WTC11 (cell line): ENCODE data around the gene ETNK2. TPM values are rescaled to one million over a fixed set of nuclear protein-coding genes. Genes with fewer than 3 reads are reported as not detected.
A peak's percentile ranks its signal among the peaks of the same experiment; 100 is the strongest.

Experiments
- ATAC-seq: fragments of 200-7000 bp; cut with Tn5 transposase; 2 replicates; pipeline ENCODE4 v1.10.0; 2021; ENCODE audit warnings: mild to moderate bottlenecking, moderate library complexity
- CTCF ChIA-PET: fragments of 300-600 bp; sonication (Branson Sonifier 250); formaldehyde crosslinking; loops from one replicate; lab custom pipeline; 2021; ENCODE audit warnings: antibody characterized with exemption; lab: Charles Lee
- POLR2A ChIA-PET: fragments of 350-600 bp; sonication (Branson Sonifier 250); formaldehyde crosslinking; loops from one replicate; lab custom pipeline; 2021; ENCODE audit warnings: antibody characterized with exemption; lab: Charles Lee
- DNase-seq: peaks from one replicate; pipeline ENCODE4 v3.0.0; 2021; ENCODE audit warnings: low spot score
- H3K27ac Mint-ChIP-seq: 2 replicates; pipeline ENCODE4 v1.8.0; 2021; ENCODE audit warnings: mixed read lengths
- H3K27me3 Mint-ChIP-seq: 2 replicates; pipeline ENCODE4 v1.8.0; 2021; ENCODE audit warnings: low read depth, mild to moderate bottlenecking, moderate library complexity, mixed read lengths
- H3K36me3 Mint-ChIP-seq: 2 replicates; pipeline ENCODE4 v1.8.0; 2021; ENCODE audit warnings: mixed read lengths
- H3K4me1 Mint-ChIP-seq: 2 replicates; pipeline ENCODE4 v1.8.0; 2022; ENCODE audit warnings: mixed read lengths
- H3K4me3 Mint-ChIP-seq: 2 replicates; pipeline ENCODE4 v1.8.0; 2021; ENCODE audit warnings: mild to moderate bottlenecking, moderate library complexity, mixed read lengths
- H3K9me3 Mint-ChIP-seq: 2 replicates; pipeline ENCODE4 v1.8.0; 2021; ENCODE audit warnings: mixed read lengths
- AR ChIP-seq: fragments of 250-450 bp; sonication (Bioruptor Pico); IDR thresholded peaks from 2 replicates; pipeline ENCODE4 v1.9.0; 2021; ENCODE audit warnings: mild to moderate bottlenecking
- ATF2 ChIP-seq: sonication (generic); formaldehyde crosslinking; IDR thresholded peaks from 2 replicates; pipeline ENCODE4 v1.8.1; 2022; ENCODE audit warnings: low read depth, missing genetic modification reagents, borderline replicate concordance
- ATF3 ChIP-seq: sonication (generic); formaldehyde crosslinking; conservative IDR thresholded peaks from 2 replicates; pipeline ENCODE4 v1.8.1; 2022; ENCODE audit warnings: mild to moderate bottlenecking, missing genetic modification reagents
- CBFB ChIP-seq: sonication (generic); formaldehyde crosslinking; IDR thresholded peaks from 2 replicates; pipeline ENCODE4 v1.8.1; 2022; ENCODE audit warnings: mild to moderate bottlenecking, low read depth, missing genetic modification reagents
- CDX4 ChIP-seq: fragments of 250-450 bp; sonication (Bioruptor Pico); IDR thresholded peaks from 2 replicates; pipeline ENCODE4 v1.9.0; 2021; ENCODE audit warnings: moderate library complexity, mild to moderate bottlenecking, inconsistent platforms, borderline replicate concordance
- CREM ChIP-seq: sonication (generic); formaldehyde crosslinking; IDR thresholded peaks from 2 replicates; pipeline ENCODE4 v1.8.1; 2022; ENCODE audit warnings: mild to moderate bottlenecking, missing genetic modification reagents, moderate library complexity
- E2F5 ChIP-seq: sonication (generic); formaldehyde crosslinking; IDR thresholded peaks from 2 replicates; pipeline ENCODE4 v1.8.1; 2022; ENCODE audit warnings: mild to moderate bottlenecking, moderate library complexity, missing genetic modification reagents
- FOXJ3 ChIP-seq: sonication (generic); formaldehyde crosslinking; IDR thresholded peaks from 2 replicates; pipeline ENCODE4 v1.9.0; 2021; ENCODE audit warnings: missing genetic modification reagents, mild to moderate bottlenecking, borderline replicate concordance
- GRHL2 ChIP-seq: fragments of 250-450 bp; sonication (Bioruptor Pico); IDR thresholded peaks from 2 replicates; pipeline ENCODE4 v1.8.0; 2022; ENCODE audit warnings: mild to moderate bottlenecking, moderate library complexity; ENCODE audit not compliant: insufficient replicate concordance, severe bottlenecking
- GTF2I ChIP-seq: fragments of 250-450 bp; sonication (Bioruptor Pico); conservative IDR thresholded peaks from 2 replicates; pipeline ENCODE4 v1.4.0; 2021; ENCODE audit warnings: mild to moderate bottlenecking
- IRF2 ChIP-seq: sonication (generic); formaldehyde crosslinking; IDR thresholded peaks from 2 replicates; pipeline ENCODE4 v1.8.0; 2022; ENCODE audit warnings: low read depth, missing genetic modification reagents, borderline replicate concordance
- MYBL2 ChIP-seq: sonication (generic); formaldehyde crosslinking; IDR thresholded peaks from 2 replicates; pipeline ENCODE4 v1.8.1; 2023; ENCODE audit warnings: mild to moderate bottlenecking, moderate library complexity, missing genetic modification reagents
- OVOL2 ChIP-seq: fragments of 250-450 bp; sonication (Bioruptor Pico); IDR thresholded peaks from 2 replicates; pipeline ENCODE4 v1.9.0; 2021; ENCODE audit warnings: mild to moderate bottlenecking, borderline replicate concordance
- PREB ChIP-seq: sonication (generic); formaldehyde crosslinking; IDR thresholded peaks from 2 replicates; pipeline ENCODE4 v1.8.1; 2022; ENCODE audit warnings: mild to moderate bottlenecking, missing genetic modification reagents, moderate library complexity, borderline replicate concordance
- RELA ChIP-seq: sonication (generic); formaldehyde crosslinking; IDR thresholded peaks from 2 replicates; pipeline ENCODE4 v1.8.1; 2022; ENCODE audit warnings: missing genetic modification reagents, mild to moderate bottlenecking, borderline replicate concordance
- USF1 ChIP-seq: sonication (generic); formaldehyde crosslinking; IDR thresholded peaks from 2 replicates; pipeline ENCODE4 v1.8.0; 2022; ENCODE audit warnings: mild to moderate bottlenecking, missing genetic modification reagents
- ZNF281 ChIP-seq: sonication (generic); formaldehyde crosslinking; IDR thresholded peaks from 2 replicates; pipeline ENCODE4 v1.8.0; 2023; ENCODE audit warnings: mild to moderate bottlenecking, missing genetic modification reagents
- ZNF317 ChIP-seq: sonication (generic); formaldehyde crosslinking; IDR thresholded peaks from 2 replicates; pipeline ENCODE4 v1.8.1; 2023; ENCODE audit warnings: low read depth, mild to moderate bottlenecking, moderate library complexity, missing genetic modification reagents, borderline replicate concordance
- ZSCAN18 ChIP-seq: fragments of 250-450 bp; sonication (Bioruptor Pico); IDR thresholded peaks from 2 replicates; pipeline ENCODE4 v2.1.2; 2022; ENCODE audit warnings: mild to moderate bottlenecking, moderate library complexity
- total RNA-seq: library from RNA; stranded (reverse); gene quantifications from 3 replicates; pipeline ENCODE4 v1.2.3, GENCODE V29; 2021

The ETNK2 gene
- total RNA-seq, 1 experiment from 2014 or later = 19.7 TPM

GRCh38 chr1:204121840-204122555 lies 29.8 kb downstream of the ETNK2 start:
- peak overlapping the region; percentile 16; the same call in 1 of the 2 replicates for H3K27ac Mint-ChIP-seq
- ATAC-seq = no peak
- ChIA-PET CTCF (interaction anchor here (2.1 kb wide), 1 partner anchor 251 kb away, joined by 4 read pairs; no protein-coding TSS in a partner anchor), POLR2A (no interaction called here)
- H3K4me1 Mint-ChIP-seq = peaks cover 14% of the 10 kb centered on the region
- H3K4me3 Mint-ChIP-seq = no peak overlapping the region
- peaks cover 68% of the 10 kb centered on the region for H3K36me3 Mint-ChIP-seq
- no peak for TF ChIP-seq GRHL2 (CRISPR knock-in tag)
- no peak for TF ChIP-seq ZSCAN18 (CRISPR knock-in tag)
- TF ChIP-seq ZNF317 = no peak
- no peak for TF ChIP-seq AR (CRISPR knock-in tag)
- TF ChIP-seq PREB (CRISPR knock-in tag) = no peak
- TF ChIP-seq ATF2 (CRISPR knock-in tag) = no peak
- TF ChIP-seq CBFB (CRISPR knock-in tag) = no peak
- TF ChIP-seq ZNF281 (CRISPR knock-in tag) = no peak
- TF ChIP-seq E2F5 = no peak
- no peak for TF ChIP-seq MYBL2
- TF ChIP-seq, all 79 proteins: peak for 0
- Mint-ChIP-seq H3K27me3 (no peaks in the 10 kb centered on the region), H3K9me3 (no peaks in the 10 kb centered on the region)
- DNase-seq = no peak

- CTCF ChIA-PET = interaction anchor here (2.3 kb wide), 1 partner anchor 12 kb away, joined by 19 read pairs; no protein-coding TSS in a partner anchor
- H3K4me3 Mint-ChIP-seq = no peak overlapping the region
- DNase-seq (no peak), ATAC-seq (no peak)
- no peaks in the 10 kb centered on the region for H3K9me3 Mint-ChIP-seq
- no peaks in the 10 kb centered on the region for H3K27me3 Mint-ChIP-seq
- H3K4me1 Mint-ChIP-seq = peaks cover 23% of the 10 kb centered on the region
- POLR2A ChIA-PET = interaction anchor here (0.6 kb wide), 1 partner anchor 241 kb away, joined by 4 read pairs; no protein-coding TSS in a partner anchor
- H3K27ac Mint-ChIP-seq = peak overlapping the region; percentile 58; the same call in 1 of the 2 replicates
- H3K36me3 Mint-ChIP-seq = peaks cover 63% of the 10 kb centered on the region
- TF ChIP-seq FOXJ3 = no peak
- TF ChIP-seq CREM (CRISPR knock-in tag) = no peak
- TF ChIP-seq RELA (CRISPR knock-in tag) = no peak
- no peak for TF ChIP-seq OVOL2
- no peak for TF ChIP-seq CDX4 (CRISPR knock-in tag)
- no peak for TF ChIP-seq IRF2
- no peak for TF ChIP-seq ATF3 (CRISPR knock-in tag)
- no peak for TF ChIP-seq USF1 (CRISPR knock-in tag)
- no peak for TF ChIP-seq GTF2I
Measured at GRCh38 chr1:204116539-204116938, 35.3 kb downstream of the ETNK2 start.
